CD4-positive, alpha-beta T cell treated with Interleukin-6 for 4 hours (primary cell): ENCODE results near the gene ARHGAP45.

Experiments
- DNase-seq: peaks from one replicate; pipeline ENCODE4 v3.0.0-alpha.2; 2020; ENCODE audit warnings: mixed read lengths

The ARHGAP45 gene

DNA sequence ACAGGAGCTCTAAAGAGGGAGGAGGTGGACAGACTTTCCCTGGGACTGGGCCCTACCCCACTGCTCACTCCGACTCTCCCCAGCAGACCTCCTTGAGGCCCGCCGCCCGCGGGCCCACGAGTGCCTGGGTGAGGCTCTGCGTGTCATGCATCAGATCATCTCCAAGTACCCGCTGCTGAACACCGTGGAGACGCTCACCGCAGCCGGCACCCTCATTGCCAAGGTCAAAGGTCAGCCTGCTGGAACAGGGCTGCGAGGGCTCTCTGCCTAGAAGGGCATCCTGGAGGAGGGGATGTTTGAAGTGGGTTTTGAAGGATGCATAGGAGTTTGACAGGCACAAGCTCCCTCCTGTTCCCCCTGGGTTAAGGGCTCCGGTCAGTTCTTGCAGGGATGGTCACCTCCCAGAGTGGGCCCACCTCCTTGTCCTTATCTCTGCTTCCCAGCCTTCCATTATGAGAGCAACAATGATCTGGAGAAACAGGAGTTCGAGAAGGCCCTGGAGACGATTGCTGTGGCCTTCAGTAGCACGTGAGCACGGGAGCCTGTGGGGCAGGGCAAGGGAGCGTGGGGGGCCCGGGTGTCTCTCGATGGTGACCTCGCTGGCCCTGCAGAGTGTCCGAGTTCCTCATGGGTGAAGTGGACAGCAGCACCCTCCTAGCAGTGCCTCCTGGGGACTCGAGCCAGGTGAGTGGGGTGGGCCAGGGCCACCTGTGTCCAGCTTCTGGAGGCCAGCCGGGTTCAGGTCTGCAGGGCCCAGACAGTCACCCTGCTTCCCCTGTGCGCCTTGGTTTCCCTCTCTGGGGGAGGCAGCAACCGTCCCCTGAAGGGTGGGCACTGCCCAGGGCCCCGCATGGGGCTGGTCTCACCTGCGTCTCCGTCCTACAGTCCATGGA, 6.3 kb downstream of the ARHGAP45 start:
- peak; percentile 28 for DNase-seq

DNA sequence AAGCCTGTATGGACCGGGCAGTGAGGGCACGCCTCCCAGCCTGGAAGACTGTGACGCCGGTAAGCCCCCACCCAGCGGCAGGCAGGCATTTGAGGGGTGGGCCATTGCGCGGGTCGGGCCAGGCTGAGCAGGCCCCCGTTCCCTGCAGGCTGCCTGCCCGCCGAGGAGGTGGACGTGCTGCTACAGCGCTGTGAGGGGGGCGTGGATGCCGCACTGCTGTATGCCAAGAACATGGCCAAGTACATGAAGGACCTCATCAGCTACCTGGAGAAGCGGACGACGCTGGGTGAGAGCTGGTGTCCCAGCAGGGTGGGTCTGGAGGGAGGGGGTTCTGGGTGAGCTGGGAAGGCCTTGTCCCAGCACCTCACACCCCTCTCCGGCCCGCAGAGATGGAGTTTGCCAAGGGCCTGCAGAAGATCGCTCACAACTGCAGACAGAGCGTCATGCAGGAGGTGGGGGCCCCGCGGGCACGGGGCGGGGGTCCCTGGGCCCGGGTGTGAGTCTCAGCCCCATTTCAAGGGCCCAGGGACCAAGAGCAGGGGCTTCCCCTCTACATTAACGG, 7.1 kb downstream of the ARHGAP45 start:
- peak; percentile 10 for DNase-seq

DNA sequence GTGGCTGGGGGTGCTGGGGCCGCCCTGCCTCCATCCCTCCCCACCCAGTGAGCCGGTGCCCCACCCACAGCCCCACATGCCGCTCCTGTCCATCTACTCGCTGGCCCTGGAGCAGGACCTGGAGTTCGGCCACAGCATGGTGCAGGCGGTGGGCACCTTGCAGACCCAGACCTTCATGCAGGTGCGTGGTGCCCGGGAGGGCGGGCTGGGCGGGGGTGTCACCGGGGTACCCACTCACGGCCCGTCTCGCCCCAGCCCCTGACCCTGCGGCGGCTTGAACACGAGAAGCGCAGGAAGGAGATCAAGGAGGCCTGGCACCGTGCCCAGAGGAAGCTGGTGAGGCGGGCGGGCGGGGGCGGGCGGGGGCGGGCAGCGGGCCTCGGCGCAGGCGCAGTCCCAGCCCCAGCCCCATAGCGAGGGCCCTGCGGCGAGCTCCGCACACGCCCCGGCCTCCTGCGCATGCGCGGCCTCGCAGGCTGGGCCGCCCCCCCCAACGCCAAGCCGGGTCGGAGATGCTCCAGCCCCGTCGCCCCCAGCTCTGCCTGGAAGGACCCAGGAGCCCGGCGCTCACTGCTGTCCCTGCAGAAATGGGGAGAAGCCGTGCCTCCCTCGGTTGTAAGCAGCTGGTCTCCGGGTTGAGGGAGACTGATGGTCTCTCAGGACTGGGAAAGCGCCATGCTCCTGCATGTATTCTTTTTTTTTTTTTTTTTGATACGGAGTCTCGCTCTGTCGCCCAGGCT, 7.7 kb downstream of the ARHGAP45 start:
- peak; percentile 99 for DNase-seq

DNA sequence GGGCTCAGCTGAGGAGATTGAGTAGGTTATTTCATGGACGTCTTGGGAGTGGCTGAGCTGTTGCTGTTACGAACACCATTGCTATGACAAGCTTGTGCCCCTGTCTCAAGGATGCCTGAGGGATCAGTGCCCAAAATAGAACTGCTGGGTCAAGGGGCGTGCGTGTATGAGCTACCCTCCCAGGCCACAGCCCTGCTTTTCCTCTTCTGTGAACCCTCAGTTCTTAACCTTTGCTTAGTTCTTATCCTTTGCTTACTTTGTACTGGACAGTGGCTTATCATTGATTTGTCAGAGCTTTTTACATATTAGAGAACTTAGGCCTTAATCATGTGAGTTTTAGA, 9.0 kb downstream of the ARHGAP45 start:
- no peak for DNase-seq

DNA sequence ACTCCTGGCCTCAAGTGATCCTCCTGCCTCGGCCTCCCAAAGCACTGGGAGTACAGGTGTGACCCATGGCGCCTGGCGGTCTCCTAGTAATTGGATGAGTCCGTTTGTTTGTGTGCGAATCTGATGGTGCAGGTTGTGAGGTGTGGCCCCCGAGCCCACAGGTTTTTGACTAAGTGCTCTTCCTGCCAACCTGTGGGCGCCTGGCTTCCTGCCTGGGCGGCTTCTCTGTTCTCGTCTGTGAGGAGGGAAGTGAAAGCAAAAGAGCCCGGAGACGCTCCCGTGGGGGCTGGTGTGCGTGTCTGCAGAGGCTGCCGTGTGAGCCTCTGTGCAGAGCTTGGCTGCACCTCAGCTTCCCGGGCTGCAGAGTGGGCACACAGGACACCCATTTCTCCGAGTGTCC, 10.0 kb downstream of the ARHGAP45 start:
- peak; percentile 97 for DNase-seq

DNA sequence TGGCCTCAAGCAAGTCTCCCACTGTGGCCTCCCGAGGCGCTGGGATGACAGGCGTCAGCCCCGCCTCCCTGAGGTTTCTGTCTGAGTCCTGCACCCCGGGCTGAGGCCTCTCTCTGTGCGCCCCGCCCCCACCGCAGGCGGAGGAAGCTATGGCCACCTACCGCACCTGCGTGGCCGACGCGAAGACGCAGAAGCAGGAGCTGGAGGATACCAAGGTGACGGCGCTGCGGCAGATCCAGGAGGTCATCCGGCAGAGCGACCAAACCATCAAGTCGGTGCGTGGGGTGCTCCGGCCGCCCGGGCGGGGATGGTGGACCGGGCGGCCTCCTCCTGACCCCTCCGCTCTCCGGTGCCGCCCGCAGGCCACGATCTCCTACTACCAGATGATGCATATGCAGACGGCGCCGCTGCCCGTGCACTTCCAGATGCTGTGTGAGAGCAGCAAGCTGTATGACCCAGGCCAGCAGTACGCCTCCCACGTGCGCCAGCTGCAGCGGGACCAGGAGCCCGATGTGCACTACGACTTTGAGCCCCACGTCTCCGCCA, 12.7 kb downstream of the ARHGAP45 start:
- DNase-seq = peak; percentile 86

DNA sequence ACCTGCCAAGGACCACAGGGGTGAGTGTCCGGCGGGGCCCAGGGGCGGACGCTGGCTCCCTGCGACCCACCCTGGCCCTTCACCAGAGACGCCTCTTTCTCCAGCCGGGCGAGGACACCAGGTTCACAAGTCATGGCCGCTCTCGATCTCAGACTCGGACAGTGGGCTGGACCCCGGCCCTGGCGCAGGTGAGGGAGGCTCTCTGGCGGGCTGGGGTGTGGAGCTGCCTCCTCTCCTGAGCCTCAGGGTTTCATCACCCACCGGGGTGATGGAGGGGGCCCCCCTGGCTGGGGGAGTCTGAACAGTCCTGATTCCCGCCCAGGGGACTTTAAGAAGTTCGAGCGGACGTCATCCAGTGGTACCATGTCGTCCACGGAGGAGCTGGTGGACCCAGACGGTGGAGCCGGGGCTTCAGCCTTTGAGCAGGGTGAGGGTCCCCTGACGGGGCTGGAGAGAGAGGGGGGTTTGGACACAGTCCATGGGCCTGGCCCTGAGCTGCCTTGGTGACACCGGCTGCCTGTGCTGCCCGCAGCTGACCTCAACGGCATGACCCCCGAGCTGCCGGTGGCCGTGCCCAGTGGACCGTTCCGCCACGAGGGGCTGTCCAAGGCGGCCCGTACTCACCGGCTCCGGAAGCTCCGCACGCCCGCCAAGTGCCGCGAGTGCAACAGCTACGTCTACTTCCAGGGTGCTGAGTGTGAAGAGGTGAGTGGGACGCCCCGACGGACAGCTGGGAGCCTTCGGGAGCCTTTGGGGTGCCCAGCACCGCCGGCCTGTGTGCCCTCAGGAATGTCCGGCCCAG, 13.6 kb downstream of the ARHGAP45 start:
- no peak for DNase-seq

DNA sequence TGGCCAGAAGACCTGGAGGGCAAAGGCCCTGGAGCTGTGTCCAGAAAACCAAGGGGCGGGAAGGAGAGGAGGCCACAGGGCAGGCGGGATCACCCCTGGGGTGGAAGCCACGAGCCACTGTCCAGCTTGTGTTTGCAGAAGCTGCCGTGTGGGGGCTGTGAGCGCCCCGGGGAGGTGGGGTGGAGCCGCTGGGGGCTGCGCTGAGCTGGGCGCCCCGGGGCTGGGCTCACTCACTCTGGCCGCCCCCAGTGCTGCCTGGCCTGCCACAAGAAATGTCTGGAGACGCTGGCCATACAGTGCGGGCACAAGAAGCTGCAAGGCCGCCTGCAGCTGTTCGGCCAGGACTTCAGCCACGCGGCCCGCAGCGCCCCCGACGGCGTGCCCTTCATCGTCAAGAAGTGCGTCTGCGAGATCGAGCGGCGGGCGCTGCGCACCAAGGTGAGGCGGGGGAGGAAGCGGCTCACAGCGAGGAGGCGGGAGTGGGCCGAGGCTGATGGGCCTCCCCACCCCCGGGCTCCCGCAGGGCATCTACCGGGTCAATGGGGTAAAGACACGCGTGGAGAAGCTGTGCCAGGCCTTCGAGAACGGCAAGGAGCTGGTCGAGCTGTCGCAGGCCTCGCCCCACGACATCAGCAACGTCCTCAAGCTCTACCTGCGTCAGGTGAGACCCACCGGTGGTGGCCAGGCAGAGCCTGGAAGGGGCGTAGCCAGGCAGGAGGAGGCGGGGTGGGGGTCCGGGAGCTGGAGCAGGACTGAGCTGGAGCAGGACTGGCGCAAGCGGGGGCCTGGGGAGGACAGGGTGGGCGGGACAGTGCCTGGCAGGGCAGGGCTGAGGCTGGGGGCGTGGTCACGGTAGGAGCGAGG, 14.6 kb downstream of the ARHGAP45 start:
- peak; percentile 13 for DNase-seq

DNA sequence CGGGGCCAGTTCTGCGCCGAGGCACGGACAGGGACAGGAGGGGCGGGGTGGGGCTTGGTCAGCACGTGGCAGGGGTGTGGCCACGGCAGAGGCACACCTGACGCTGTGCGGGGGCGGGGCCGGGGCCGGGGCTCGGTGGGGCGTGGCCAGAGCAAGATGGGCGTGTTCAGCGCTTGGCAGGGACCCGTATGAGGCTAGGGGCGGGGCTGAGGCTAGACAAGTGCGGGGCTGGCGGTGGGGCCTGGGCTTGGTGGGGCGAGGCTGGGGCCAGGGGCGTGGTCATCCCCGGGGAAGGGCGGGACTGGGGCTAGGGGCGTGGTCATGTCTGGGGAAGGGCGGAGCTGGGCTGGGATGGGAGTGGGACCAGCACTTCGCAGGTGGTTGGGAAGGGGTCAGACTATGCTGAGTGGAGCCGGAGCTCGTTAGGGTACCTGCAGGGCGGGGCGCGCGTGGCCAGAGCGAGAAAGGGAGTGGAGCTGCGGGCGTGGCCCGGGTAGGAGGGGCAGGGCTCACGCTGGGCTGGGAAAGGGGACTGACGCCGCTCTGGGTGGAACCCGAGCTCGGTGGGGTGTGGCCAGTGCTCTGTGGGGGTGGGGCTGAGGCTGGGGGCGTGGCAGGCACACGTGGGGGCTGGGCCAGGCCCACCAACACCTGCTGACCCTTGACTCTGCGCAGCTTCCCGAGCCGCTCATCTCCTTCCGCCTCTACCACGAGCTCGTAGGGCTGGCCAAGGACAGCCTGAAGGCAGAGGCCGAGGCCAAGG, 15.4 kb downstream of the ARHGAP45 start:
- DNase-seq = peak; percentile 84

DNA sequence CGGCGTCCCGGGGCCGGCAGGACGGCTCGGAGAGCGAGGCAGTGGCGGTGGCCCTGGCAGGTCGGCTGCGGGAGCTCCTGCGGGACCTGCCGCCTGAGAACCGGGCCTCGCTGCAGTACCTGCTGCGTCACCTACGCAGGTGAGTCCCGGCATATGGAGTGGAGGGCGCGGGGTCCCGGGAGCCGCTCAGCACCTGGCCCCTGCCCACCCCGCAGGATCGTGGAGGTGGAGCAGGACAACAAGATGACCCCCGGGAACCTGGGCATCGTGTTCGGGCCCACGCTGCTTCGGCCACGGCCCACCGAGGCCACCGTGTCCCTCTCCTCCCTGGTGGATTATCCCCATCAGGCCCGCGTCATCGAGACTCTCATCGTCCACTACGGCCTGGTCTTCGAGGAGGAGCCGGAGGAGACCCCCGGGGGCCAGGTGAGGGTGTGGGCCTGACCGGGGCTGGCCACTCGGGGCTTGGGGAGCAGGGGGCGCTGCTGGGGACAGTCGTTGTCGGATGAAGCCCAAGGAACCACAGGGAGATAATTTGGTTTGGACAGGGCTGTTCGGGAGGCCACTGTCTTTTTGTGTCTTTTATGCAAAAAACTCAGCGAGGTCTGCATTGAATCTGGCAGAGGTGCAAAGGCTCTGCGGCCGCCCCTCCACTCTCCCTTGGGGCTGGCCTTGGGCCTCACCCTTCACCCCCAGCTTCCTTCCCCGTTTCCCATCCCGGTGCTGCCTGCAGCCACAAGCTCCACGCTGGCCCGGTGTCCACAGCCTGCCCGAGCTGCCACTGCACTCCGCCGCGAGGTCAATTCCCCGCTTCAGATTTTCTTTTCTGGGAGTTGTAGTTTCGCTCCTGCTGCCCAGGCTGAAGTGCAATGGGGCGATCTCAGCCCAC, 16.2 kb downstream of the ARHGAP45 start:
- DNase-seq = peak; percentile 5

DNA sequence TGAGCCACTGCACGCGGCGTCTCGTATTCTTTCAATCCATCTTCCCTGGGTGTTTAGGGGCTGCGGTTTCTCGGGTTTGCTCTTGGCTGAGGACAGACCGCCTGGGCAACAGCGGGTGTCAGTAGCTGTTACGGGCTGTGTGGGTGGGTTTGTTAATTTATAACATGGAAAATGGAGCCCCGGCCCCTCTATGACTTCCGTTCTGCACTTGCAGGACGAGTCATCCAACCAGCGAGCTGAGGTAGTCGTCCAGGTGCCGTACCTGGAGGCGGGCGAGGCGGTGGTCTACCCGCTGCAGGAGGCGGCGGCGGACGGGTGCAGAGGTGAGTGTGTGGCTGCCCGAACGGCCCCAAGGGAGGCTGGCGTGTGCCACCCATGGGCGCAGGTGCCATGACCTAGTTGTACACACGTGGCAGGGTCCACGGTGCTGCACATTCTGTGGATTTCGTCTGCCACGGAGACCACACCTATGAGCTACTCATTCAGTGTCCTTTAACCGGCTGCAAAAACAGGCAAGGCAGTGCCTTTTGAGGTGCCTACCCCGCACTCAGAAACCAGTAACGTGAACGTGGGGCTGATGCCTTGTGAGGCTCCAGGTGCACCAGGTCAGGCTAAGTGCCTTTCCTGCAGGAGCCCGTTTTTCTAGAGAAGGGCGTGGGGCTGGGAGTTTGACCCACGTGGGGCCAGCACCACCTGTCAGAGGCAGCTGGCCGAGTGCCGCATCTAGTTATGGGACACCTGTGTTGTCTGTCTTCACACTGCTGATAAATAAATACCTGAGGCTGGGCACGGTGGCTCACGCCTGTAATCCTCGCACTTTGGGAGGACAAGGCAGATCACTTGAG, 17.3 kb downstream of the ARHGAP45 start:
- DNase-seq = peak; percentile 17

DNA sequence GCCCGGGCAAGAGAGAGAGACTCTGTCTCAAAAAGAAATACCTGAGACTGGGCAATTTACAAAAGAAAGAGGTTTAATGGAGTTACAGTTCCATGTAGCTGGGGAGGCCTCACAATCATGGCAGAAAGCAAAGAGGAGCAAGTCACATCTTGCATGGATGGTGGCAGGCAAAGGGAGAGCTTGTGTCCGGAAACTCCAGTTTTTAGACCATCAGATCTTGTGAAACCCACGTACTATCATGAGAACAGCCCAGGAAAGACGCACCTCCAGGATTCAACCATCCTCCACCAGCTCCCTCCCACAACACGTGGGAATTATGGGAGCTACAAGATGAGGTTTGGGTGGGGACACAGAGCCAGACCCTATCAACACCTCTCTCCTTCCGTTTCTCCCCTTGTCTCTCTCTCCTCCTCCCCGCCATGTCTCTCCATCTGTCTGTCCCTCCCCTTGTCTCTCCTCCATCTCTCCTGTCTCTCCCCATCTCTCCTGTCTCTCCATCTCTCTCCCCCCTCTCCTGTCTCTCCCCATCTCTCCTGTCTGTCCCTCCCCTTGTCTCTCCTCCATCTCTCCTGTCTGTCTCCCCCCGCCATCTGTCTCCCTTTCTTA, 18.2 kb downstream of the ARHGAP45 start:
- no peak for DNase-seq

DNA sequence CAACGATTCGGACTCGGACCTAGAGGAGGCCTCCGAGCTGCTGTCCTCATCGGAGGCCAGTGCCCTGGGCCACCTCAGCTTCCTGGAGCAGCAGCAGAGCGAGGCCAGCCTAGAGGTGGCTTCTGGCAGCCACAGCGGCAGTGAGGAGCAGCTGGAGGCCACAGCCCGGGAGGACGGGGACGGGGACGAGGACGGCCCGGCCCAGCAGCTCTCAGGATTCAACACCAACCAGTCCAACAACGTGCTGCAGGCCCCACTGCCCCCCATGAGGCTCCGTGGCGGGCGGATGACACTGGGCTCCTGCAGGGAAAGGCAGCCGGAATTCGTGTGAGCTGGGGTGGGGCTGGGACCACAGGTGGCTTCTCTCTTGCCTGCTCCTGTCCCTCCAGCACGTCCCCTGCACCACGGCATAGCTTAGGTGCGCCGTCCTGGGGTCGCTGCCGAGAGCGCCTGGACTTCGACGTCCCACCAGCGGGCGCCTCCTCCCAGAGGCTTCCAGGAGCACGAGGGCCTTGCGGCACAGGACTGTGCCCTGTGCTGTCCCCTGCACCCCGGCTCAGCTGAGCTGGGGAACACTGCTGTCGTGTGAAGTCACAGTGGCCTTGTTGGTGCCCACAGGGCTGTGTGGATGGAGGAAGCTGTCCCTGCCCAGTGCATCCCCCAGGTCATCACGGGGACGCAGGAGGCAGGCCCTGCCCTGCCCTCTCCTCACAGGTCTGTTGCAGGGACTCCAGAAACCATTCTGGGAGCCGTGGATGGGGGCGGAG, 18.9 kb downstream of the ARHGAP45 start:
- no peak for DNase-seq

DNA sequence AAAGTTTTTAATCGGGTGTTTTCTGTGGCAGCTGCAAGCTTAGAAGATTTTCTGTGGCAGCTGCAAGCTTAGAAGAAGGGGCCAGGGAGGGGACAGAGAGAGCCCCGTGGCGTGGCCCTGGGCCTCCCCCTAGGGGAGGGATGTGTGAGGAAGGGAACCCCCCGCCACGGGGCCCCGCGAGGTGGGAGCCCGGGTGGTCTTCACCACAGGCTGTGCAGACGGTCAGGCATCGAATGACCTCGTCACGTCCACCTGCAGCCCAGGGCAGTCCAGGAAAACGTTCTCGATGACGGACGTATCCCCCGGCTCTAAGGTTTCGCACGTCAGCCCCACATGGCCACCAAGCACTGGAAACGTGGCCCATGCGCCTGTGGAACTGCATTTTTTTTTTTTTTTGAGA, 19.6 kb downstream of the ARHGAP45 start:
- peak; percentile 25 for DNase-seq

DNA sequence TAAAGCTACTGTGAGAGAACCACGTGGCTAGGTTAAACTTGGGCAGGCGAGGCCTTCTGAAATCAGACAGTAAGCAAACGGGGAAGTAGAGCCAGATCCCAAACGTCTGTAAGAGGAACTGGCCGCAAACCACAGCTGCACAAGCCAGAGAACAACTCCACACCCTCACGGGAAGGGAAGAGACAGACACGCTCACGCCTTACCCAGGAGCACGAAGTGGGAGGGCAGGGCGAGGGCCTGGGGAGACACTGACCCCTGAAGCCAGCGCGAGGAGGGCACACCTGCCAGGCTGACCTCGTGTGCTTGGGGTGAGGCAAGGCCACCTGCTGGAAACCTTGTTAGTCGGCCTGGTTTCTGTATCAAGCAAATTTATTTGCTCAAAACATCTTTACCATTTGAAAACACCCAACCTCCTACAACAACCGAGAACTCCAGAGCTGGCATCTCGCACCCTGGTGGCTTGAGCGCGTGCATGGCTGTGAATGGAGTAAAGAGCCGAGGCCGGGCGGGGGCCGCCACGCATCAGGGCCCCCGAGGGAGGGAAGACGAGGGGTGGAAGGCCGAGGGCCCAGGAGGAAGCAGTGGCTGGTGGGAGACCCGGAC, 20.9 kb downstream of the ARHGAP45 start:
- DNase-seq = peak; percentile 65

DNA sequence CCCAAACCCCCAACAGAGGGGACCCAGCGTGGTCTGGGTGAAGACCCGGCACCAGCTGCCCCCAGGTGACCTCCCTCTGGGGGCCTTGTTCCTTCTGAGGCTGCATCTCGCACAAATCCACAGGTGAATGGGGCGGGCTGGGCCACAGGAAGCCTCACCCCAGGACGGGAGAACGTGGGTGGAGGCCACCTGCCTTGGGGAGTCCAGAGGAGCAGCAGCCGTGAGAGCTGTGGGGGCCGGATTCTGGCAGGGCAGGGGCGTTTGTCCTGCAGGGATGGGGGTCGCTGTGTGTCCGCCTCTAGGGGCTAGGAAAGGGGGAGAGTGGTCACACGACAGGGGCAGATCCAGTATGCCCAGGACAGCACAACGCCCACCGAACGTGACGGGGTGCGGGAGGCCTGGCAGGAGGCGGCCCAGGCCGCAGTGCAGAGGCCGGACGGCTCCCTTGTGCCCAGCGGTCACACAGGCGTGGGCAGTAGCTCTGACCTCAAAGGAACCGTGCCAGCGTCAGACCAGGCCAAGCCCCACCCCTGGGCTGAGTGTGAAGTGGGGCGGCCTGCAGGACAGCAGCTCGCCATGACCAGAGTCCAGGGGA, 21.5 kb downstream of the ARHGAP45 start:
- DNase-seq = peak; percentile 55
